Body of pancreas (tissue), 4 donors: Measurements from ENCODE around the gene CD84. TPM values are rescaled to one million over a fixed set of nuclear protein-coding genes. Genes with fewer than 3 reads are reported as not detected.

Experiments used
- ATAC-seq: fragments of 150-250 bp; one replicate; pipeline ENCODE4 v1.9.1; 2016
- DNase-seq, 4 donors: peaks; one replicate each; pipeline ENCODE4 v3.0.0-alpha.2; 2019
- H3K27ac ChIP-seq, 4 donors: fragments of 200-600 bp; sonication (generic); 1 replicate in 3 of 4; 2 replicates in 1 of 4; pipeline versions ENCODE4 v1.5.1 to v1.6.1; 2016 to 2019; ENCODE audit warnings: mild to moderate bottlenecking in 1 of 4, mixed read lengths in 1 of 4, moderate library complexity in 1 of 4
- H3K27me3 ChIP-seq, 2 donors: fragments of 200-600 bp; sonication (generic); one replicate each; pipeline ENCODE4 v1.6.0; 2016; ENCODE audit warnings: mild to moderate bottlenecking in 1 of 2
- H3K36me3 ChIP-seq, 2 donors: fragments of 200-600 bp; sonication (generic); replicated peaks in 1 of 2; 2 replicates each; pipeline ENCODE4 v1.5.1; 2016; ENCODE audit warnings: low read depth in 2 of 2; ENCODE audit not compliant: insufficient read depth in 1 of 2
- H3K4me1 ChIP-seq: fragments of 200-600 bp; sonication (generic); one replicate; pipeline ENCODE4 v1.6.0; 2016
- H3K4me3 ChIP-seq, 2 donors: fragments of 200-600 bp; sonication (generic); 1 replicate in 1 of 2; 2 replicates in 1 of 2; pipeline ENCODE4 v1.5.1; 2016 to 2019
- H3K9me3 ChIP-seq, 3 donors: fragments of 200-600 bp; sonication (generic); 1 replicate in 2 of 3; 2 replicates in 1 of 3; pipeline ENCODE4 v1.5.1; 2016
- CTCF ChIP-seq, 7 experiments: fragments of 450-650 bp in 4 of 7; fragments of 200-600 bp in 3 of 7; sonication (generic) in 3 of 7; IDR thresholded peaks; one replicate each; pipeline ENCODE4 v1.5.1; 2016 to 2019; ENCODE audit warnings: antibody characterized with exemption in 7 of 7
- POLR2A ChIP-seq, 3 donors: fragments of 450-650 bp; IDR thresholded peaks; one replicate each; pipeline ENCODE4 v1.6.1; 2016; ENCODE audit warnings: antibody characterized with exemption in 3 of 3, mild to moderate bottlenecking in 2 of 3
- WGBS, 2 donors: methylation state at CpG; one replicate each; pipeline ENCODE4 v1.1.5; 2017; 5-methylcytosine and 5-hydroxymethylcytosine counted together
- intact Hi-C: fragments of 100-400 bp; cut with DNase I; formaldehyde crosslinking; loops from one replicate; pipeline ENCODE4 v1.15.1; 2023
- total RNA-seq, 2 donors: library from RNA; depleted of rRNA; stranded (reverse); fragments of >200 nt; gene quantifications; one replicate each; pipeline ENCODE4 v1.1.0, GENCODE V29; 2016

CD84 gene
- total RNA-seq, 2 donors from 2014 or later, result 3.0 to 7.0 TPM

- H3K36me3 ChIP-seq, result no peaks in the 10 kb centered on the region
- no peak overlapping the region for H3K27ac ChIP-seq
- H3K9me3 ChIP-seq, result no peaks in the 10 kb centered on the region
- DNase-seq (peak; percentile 60 to 76 (median 66)), ATAC-seq (peak; percentile 94)
- no peak for TF ChIP-seq POLR2A (IDR thresholded peaks at IDR 0.05)
- TF ChIP-seq CTCF (IDR thresholded peaks at IDR 0.05), result peak; percentile 52 to 94 (median 90)
- intact Hi-C loops, result loop anchor here (5.0 kb wide), 1 partner anchor 180 kb away; no protein-coding TSS in a partner anchor
- H3K4me1 ChIP-seq, result no peaks in the 10 kb centered on the region
- H3K27me3 ChIP-seq, result no peaks in the 10 kb centered on the region
- H3K4me3 ChIP-seq, result no peak overlapping the region
- WGBS, 2 donors, result 33% methylated on average over 3 of the region's 3 CpGs
Measured at GRCh38 chr1:160607011-160607671, 27.8 kb upstream of the CD84 start.

GRCh38 chr1:160606611-160607010 is 27.3 kb upstream of the CD84 start:
- H3K4me3 ChIP-seq, result no peak overlapping the region
- no peak overlapping the region for H3K27ac ChIP-seq
- H3K27me3 ChIP-seq, result no peaks in the 10 kb centered on the region
- WGBS, 2 donors, result 24 to 27% methylated on average over 1 of the region's 1 CpG
- DNase-seq (no peak), ATAC-seq (no peak)
- no peaks in the 10 kb centered on the region for H3K9me3 ChIP-seq
- H3K36me3 ChIP-seq, result no peaks in the 10 kb centered on the region
- intact Hi-C loops, result loop anchor here (5.0 kb wide), 1 partner anchor 179 kb away; no protein-coding TSS in a partner anchor
- TF ChIP-seq POLR2A (IDR thresholded peaks at IDR 0.05), result no peak
- TF ChIP-seq CTCF (IDR thresholded peaks at IDR 0.05), result no peak
- no peaks in the 10 kb centered on the region for H3K4me1 ChIP-seq

- ATAC-seq, result no peak
- Histone ChIP-seq H3K27me3 (no peaks in the 10 kb centered on the region), H3K9me3 (no peaks in the 10 kb centered on the region), H3K4me3 (no peak overlapping the region), H3K36me3 (no peaks in the 10 kb centered on the region), H3K27ac (no peak overlapping the region), H3K4me1 (no peaks in the 10 kb centered on the region)
- peak in 1 of 4 donors; percentile 11 for DNase-seq
- 83 to 95% methylated on average over 4 of the region's 4 CpGs for WGBS, 2 donors
- TF ChIP-seq POLR2A (IDR thresholded peaks at IDR 0.05) (no peak), CTCF (IDR thresholded peaks at IDR 0.05) (no peak)
- intact Hi-C loops, result loop anchor here (5.0 kb wide), 1 partner anchor 179 kb away; no protein-coding TSS in a partner anchor
Measured at GRCh38 chr1:160605792-160606479, 26.6 kb upstream of the CD84 start.

- H3K36me3 ChIP-seq, result no peaks in the 10 kb centered on the region
- no peaks in the 10 kb centered on the region for H3K4me1 ChIP-seq
- intact Hi-C loops, result loop anchor here (5.0 kb wide), 1 partner anchor 178 kb away; no protein-coding TSS in a partner anchor
- H3K9me3 ChIP-seq, result no peaks in the 10 kb centered on the region
- TF ChIP-seq CTCF (IDR thresholded peaks at IDR 0.05) (no peak), POLR2A (IDR thresholded peaks at IDR 0.05) (no peak)
- H3K27me3 ChIP-seq, result no peaks in the 10 kb centered on the region
- H3K27ac ChIP-seq, result no peak overlapping the region
- 83 to 100% methylated on average over 2 of the region's 2 CpGs for WGBS, 2 donors
- H3K4me3 ChIP-seq, result no peak overlapping the region
- no peak for ATAC-seq
- no peak for DNase-seq
Measured at GRCh38 chr1:160605205-160605604, 25.9 kb upstream of the CD84 start.
